ENCODE measurements around the gene PDCD6IP.

- TF ChIP-seq TAF1 (IDR thresholded peaks at IDR 0.05; ENCODE audit: borderline replicate concordance, low read depth, low read length) (no peak), POLR2A (IDR thresholded peaks at IDR 0.05; ENCODE audit: low read depth, low read length) (no peak), POLR2AphosphoS5 (IDR thresholded peaks at IDR 0.05; ENCODE audit: low read depth, low read length) (no peak)
Observed at GRCh38 chr3:33900809-33901505, 102.5 kb downstream of the PDCD6IP start.

Data from GM12892 (cell line).